HG02852 (cell line): Measurements from ENCODE around the gene LIMS2.

Source experiments
- ATAC-seq: cut with Tn5 transposase; IDR thresholded peaks from one replicate; pipeline ENCODE4 v1.9.1; 2021; ENCODE audit warnings: mild to moderate bottlenecking, moderate library complexity; ENCODE audit not compliant: unreplicated experiment

Gene LIMS2

DNA sequence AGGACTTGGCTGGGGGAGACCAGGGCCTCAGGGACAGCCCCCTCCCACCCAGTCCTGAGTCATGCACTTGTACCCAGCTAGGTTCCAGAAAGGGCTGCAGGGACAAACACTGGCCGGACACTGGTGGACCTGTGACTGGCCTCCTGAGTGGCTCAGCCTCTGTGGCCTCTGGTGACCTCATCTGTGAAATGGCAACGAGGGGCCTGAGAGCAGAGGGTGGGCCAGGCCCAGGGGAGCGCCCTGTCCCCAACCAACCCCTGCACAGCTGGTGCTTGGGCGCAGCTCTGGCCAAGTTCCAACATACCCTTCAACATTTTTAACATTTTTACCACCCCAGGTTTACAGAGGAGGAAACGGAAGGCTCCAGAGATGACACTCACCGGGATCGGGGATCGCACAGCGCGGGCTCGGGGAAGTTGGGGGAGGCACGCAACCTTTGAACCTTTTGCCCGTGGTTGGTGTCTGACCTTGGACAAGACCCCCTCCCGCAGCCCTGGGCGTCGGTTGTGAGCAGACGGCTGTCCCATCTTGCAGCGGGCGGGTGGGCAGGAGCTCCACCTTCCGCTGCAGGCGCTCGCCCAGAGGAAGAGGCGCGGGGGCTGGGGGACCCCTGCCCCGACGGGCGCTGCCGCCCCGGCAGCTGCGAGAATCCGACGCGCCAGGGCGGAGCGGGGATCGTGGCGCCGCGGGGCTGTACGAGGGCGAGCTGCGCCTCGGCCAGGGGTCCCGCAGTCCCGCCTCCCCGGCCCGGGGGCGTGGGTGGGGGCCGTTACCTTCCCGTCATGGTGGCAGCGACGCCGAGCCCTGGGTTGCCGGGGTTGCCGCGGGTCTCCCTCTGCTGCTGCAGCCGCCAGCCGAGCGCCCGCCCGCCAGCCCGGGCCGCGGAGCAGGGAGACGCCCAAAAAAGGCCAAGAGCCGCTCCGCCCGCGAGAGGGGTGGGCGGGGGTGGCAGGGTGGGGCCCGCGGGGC, 805 bp downstream of the LIMS2 start:
- no peak for ATAC-seq

- no peak for ATAC-seq
Measured at GRCh38 chr2:127673291-127674069, 1.9 kb downstream of the LIMS2 start.

DNA sequence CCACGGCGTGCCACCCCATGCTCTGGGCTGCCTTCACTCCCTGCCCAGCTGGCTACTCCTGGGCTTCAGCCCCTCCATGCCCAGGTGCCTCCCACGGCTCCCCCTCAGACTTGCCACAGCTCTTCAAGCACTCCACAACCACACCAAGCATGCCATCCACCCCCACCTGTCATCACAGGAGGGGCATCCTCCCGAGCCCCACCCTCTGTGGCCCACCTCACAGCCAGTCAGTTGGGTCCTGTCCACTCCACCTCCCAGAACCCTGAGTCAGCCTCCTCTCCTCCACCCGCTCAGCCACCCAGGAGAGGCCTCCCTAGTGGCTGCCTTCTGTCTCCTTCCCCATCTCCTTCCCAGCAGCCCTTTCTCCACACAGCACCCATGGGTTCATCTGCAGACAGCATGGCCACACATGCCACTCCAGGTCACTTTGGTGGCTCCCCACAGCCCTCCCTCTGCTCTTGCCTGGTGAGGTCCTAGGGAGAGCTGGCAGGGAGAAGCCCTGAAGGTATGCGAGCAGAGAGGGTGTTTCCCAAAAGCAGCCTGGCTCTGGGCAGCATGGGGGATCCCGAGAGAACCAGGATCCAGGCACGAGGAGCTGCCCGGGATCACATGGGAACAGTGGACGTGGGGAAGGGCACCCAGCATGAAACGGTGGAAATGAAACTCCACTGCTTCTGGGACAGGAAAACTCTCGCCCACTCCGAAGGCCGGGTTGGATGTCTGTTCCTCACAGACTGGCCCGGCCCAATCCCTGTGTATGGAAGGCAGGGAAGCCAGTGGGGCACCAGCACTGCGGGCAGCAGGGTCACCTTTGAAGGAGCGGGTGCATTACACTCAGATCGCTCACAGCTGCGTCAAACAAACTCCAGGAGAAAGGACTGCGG, 2.7 kb downstream of the LIMS2 start:
- ATAC-seq: no peak

DNA sequence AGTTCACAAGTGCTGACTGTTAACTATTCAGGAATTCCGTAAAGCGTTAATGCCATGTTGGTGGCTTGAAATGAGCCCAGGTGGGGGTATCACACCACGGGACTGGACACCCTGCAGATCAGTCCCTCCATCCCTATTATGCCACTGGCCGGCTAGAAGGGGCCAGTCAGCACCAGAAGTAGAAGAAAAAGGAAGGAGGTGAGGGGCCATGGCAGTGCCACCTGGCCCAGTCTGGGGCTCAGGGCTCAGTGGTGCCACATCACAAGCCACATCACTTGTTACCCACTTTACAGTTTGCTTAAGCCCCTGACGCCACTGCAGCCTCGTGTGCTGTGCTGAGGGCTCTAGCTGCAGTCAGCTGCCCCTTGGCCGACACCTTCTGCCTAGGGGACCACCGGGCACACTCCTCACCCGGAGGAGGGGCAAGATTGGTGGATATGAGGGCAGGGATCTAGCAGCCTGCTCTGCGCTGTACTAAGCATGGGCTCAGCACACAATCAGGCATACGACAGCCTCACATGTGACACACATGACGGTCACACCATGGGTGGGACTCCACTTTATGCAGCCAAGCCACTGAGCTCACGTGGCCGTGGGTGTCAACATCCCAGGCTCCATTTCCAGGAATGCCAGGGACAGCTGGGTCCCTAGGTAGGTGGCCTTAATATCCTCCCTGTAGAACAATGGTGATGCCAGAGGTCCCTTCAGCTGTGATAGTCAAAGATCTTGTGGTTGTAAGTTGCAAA, 3.6 kb downstream of the LIMS2 start:
- ATAC-seq: no peak

GRCh38 chr2:127670957-127671290, 4.4 kb downstream of the LIMS2 start:
- no peak for ATAC-seq

DNA sequence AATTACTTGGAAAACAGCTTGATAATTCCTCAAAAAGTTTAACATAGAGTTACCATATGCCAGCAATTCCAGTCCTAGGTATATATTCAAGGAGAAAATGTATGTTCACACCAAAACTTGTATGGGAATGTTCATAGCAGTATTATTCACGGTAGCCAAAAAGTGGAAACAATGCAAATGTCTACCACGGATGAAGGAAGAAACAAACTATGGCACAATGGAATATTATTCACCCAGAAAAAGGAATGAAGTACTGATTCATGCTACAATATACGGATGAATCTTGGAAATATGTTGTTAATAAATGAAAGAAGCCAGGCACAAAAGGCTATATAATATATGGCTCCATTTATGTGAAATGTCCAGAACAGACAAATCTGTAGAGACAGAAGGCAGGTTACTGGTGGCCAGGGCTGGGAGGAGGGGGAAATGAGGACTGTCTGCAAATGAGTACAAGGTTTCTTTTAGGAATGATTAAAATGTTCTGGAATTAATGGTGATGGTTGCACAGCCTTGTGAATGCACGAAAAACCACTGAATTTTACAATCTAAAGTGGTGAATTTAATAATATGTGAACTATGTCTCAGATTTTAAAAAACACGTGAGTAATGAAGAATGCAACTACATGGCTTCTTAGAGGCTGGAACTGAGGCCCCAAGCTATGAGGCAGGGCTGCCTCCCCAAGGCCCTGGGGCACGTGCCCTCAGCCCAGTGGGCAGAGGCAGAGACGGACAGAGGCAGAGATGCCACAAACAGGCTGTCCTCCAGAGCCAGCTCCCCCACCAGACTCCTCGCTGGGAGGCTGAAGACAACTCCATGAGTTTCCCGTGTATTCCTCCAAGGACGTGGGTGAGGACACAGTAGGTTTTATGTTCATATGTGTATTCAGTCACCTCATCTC, 5.0 kb downstream of the LIMS2 start:
- no peak for ATAC-seq

DNA sequence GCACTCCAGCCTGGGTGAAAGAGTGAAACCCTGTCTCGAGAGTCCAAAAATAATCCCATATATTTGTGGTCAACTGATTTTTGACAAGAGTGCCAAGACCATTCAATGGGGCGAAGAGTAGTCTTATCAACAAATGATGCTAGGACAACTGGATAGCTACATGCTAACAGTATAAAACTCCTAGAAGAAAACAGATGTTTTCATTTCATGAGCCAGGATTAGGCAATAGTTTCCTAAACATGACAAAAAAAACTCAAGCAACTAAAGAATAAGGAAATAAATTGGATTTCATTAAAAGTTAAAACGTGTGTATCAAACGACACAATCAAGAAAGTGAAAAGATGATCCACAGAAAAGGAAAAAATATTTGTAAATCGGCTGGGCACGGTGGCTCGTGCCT, 6.3 kb downstream of the LIMS2 start:
- ATAC-seq: no peak

DNA sequence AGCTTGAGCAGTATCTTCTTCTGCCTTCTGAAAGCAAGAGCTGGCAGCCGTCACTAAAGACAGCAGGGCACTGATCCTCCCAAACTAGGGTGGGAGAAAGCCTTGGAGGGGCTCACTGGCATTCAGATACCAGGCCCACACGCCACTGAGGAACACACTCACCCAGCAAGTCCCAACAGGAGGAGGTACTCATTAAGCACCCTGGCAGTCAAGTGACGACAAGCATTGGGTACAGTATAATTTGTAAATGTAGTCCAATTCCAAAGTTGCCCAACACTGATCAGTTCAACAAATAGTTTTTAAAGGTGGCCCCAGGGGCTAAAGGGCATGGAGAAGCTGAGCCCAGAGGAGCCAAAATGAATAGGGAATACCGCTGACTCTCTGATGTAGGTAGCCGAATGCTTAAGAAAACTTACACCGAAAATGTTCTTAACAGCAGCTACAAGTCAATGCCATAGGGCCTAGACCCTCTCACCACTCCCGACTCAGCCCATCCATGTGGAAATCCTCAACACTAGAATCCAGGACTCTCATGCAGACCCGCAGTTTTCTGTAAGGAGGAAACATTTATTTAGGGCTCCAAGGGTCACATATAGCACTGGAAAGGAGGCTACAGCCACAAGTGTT, 9.9 kb downstream of the LIMS2 start:
- ATAC-seq: no peak

DNA sequence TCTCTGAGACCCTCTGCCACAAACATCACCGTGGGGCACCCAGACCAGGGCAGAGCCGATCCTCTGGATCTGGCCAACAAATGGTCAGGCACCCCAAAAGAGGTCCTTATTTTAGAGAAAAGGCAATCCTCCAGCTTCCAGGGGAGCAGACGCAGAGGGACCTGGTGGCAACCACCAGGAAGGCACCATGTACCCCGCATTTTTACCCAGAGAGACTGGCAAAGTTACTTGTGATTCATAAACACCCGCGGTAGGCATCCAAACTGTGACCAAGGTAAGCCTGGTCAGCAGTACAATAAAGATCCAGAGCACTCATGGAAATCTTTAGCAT, 10.5 kb downstream of the LIMS2 start:
- ATAC-seq: no peak

DNA sequence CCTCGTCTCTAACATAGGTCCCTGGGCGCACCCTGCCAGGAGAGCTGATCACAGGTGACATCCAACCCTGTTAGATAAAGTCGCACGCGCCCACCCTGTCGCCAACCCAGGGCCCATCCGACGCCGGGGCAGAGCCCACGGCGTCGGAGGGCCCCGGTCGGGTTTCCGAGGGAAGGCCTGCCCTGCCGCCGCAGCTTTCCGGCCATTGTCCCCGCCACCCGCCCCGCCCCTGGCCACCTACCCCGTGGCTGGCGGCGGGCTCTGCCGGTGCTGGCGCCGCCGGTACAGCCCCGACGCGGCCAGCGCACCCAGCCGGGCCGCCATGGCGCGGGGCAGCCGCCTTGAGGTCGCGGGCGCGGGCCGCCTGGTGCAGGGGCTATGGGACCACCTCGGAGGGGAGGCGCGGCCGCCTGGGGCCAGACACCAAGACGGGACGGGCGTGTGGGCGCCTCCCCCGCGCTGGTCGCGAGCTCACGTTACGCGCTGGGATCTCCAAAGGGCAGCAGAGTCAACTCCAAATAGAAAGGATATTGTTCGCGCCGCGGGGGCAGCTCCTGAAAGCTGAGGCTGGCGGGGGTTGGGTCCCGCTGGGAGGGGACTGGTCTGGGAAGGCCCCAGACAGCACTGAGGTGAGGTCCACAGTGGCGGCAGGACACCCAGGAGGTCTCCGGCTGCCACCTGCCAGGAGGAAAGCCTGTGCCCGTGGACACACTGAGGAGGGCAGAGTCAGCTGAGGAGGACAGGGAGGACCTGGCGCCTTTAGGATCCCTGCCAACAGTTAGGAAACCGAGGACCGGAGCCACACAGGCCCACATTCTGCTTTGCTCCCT, 11.1 kb downstream of the LIMS2 start:
- ATAC-seq: no peak

GRCh38 chr2:127663566-127664064, 11.7 kb downstream of the LIMS2 start:
- no peak for ATAC-seq

DNA sequence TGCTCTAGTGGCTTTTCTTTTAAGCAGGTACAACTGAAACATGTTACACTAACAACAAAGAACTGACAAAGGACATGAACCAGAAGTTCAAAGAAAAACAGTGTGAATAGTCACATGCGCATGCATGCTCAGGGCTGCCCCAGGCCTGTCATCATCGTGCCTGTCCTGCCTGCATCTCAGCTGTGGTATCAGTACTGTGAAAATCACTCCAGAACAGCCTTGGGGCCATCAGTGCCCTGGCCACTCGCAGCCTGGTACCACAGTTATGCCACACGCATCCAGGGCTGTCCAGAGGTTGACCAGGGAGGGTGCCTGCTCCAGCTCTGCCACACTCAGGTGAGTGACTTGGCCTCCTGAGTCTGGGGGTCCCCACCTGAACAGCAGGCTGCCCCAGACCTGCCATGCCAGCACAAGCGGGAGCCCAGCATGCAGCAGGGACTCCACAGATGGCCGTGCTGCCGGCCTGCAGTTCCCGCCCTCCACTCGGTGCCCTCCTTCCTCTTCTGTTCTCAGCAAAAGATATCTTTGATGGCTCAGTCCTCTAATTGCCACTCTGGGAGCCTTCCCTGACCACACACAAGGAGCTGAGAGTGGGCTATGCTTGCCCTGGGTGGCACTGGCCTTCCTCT, 12.3 kb downstream of the LIMS2 start:
- ATAC-seq: no peak

GRCh38 chr2:127661949-127662510, 13.3 kb downstream of the LIMS2 start:
- ATAC-seq: no peak

- no peak for ATAC-seq
Measured at GRCh38 chr2:127661072-127661649, 14.2 kb downstream of the LIMS2 start.

DNA sequence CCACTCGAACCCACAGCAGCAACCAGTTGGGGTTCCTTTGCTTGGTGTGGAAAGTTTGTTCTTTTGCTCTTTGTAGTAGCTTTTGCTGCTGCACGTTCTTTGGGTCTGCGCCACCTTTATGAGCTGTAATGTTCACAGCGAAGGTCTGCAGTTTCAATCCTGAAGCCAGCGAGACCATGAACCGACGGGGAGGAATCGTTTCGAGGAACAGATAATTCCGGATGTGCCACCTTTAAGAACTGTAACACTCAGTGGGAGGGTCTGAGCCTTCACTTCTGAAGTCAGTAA, 15.1 kb downstream of the LIMS2 start:
- ATAC-seq: no peak

DNA sequence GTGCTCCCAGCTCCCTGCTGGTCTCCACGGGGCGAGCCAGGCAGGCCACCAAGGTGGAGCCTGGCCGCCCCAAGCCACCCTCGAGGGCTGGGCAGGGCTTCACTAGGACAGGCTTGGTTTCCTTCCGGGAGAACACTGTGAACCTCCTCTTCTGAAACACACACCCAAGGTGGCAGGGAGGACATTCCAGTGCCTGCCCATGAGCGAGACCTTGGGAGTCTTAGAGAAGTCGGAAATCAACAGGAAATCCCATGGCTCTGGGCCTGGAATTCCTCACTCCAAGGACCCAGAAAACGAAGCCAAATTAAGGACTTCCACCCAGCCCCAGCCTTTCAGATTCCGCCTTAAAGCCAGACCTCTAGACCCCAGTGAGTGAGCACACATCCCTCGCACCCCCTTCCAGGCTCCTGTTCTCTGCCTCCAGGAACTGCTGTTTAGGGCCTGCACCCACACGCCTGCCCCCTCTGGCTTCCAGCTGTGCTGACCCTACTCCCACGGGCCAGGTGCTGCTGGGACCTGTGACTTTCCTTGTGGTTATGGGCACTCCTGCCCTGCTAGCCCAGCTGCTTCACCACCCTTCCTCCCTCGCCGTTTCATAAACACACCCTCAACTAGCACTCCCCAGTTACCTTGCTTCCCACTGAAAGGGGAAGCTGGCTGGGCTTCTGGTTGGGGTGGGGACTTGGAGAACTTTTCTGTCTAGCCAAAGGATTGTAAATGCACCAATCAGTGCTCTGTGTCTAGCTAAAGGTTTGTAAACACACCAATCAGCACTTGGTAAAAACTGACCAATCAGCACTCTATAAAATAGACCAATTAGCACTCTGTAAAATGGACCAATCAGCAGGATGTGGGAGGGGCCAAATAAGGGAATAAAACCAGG, 15.7 kb downstream of the LIMS2 start:
- ATAC-seq: no peak
